ENCODE data around the gene TSPAN5.
"Not testable (repeated sequence)": the region's sequence is repeated elsewhere in the genome, so short reads cannot be mapped to it uniquely, and the experiment has no call there.

The TSPAN5 gene

DNA sequence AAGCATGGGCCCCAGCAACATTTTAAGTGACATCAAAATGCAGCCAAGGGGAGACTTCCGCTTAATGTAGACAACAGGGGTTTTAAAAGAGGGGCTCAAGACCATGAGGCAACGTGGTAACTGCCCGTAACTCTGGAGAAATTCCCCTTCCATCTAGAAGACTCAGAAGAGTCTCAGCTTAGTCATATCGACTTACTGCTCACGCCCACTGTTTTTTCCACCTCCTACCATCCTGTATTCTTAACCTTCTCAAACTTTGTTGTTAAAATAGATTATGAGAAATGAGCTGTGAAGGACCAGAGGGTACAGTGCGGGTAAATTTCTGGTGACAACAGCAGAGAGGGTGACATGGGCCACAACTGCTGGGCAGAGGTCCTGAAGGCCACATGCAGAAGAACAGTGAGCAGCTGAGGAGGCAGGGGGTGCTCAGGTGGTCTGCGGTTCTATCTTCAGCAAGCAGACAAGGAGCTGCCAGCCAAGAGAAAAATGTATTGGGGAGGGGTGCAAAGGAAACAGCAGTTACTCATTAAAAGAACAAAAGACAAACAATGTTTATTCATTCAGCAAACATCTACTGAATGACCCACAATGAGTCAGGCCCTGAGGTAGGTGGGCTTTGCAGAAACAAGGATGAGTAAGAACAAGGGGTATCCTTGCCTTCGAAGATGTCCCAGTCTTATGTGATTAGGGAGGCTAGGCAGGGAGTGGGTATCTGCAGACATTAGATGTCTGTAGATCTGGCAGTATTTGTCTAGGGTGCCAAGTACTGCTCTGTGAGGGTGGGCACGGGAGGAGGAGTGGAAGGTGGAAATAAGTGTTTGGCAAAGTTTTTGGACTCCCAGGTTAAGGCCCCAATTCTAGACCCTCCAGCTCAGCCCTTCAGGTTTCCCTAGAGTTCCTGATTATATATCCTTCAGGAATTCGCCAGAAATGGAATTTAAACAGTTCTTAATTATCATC, 175.3 kb downstream of the TSPAN5 start:
- DNase-seq: no peak

DNA sequence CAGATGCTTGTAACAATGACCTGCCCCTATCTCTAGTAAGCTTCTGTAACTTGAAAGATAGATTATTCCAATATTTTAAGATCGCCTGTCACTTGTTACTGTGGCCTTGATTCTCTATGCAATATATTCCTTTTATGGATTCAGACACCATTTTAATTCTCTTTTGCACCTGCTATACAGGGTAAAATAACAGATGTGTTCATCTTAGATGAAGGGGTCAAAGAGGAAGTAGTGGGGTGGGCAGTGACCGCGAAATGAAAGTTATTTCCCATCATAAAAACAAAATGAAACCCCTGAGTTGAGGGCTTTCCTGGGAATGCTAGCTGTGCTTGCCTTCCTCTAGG, 175.9 kb downstream of the TSPAN5 start:
- no peak for DNase-seq

DNA sequence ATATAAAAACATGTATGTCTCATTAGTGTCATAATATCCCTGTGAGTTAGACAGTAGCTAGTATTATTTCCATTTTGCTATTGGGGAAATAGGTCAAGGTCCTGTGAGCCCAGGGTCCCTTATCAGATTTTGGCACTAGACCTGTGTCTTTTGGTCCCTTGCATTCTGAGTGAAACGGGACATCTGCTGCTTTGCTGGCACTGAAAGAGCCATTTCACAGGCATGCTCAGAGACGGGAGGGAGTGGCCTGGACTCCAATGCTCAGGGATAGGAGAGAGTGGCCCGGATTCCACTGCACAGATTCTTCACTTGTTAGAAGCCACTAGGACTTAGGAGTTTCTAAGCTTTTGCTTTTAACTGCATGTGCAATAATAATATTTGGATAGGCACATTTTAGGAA, 177.2 kb downstream of the TSPAN5 start:
- DNase-seq: peak; percentile 35

DNA sequence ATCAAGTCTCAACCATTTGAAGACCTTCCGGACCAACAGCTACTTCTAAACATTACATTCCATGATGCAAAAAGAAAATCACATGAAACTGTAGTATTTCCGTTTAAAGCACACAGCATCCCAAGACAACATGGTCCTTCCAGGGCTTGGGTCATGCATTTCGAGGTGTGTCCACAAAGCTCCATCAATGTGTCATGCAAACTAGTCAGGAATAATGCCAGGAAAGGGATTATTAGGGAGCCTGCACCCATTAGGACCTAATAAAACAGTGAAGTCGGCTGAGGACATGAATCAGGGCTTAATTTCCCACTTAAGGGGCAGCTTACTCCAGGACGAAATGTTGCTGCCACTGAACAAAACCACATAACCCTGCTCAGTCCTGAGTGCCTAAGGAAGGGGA, 177.9 kb downstream of the TSPAN5 start:
- DNase-seq: peak; percentile 58

DNA sequence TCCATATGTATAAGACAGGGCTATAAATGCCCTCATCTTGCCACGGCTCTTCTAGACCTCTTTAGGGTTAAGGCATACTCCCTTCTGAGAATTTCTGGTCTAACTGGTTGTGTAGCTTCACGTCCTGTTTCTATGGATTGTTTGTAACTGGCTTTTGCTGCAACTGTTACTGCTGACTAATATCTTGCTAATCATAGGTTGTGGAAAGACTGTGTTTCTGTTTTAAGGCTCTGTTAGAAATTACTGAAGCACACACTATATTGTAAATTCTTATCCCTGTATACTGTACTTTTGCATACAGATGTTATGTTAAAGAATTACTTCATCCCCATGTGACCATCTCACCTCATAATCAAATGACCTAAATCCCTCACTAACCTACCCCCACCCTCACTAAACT, 178.8 kb downstream of the TSPAN5 start:
- not testable (repeated sequence) for DNase-seq

DNA sequence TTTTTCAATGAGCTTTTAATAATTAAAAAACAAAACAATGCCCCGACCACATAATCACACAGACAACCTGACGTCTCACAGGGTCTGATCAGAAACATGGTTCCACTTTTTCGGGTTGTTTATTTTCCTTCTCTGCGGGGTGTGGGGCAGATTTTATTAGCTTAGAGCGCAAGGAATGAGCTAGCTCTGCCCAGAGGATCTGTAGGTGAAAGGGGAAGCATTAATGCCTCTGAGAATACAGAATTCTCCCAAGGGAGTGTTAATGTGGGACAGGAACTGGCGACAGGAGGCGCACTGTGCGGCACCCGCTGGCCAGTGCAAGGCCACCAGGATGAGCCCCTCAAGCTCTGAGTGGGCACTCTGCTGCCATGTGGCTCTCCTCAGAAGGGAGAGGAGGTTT, 181.5 kb downstream of the TSPAN5 start:
- no peak for DNase-seq

DNA sequence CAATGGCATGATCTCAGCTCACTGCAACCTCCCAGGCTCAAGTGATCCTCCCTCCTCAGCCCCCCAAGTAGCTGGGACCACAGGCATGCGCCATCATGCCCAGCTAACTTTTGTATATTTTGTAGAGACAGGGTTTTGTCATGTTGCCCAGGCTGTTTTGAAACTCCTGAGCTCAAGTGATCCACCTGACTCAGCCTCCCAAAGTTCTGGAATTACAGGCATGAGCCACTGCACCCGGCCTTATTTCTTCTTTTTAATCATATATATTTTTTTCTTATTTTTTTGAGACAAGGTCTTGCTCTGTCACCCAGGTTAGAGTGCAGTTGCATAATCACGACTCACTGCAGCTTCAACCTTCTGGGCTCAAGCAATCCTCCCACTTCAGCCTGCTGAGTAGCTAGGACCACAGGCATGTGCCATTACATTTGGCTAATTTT, 184.0 kb downstream of the TSPAN5 start:
- DNase-seq: no peak

DNA sequence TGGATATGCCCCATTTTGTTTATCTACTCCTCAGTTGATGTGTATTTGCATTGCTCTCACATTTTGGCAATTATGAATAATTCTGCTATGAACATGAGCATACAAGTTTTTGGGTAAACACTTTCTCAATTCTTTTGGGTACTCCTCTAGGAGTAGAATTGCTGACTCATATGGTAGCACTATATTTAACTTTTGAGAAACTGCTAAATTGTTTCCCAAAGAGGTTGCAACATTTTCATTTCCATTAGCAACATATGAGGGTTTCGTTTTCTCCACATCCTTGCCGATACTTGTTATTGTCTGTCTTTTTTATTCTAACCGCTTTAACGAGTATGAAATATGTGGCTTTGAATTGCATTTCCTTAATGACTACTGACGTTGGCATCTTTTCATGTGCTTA, 185.4 kb downstream of the TSPAN5 start:
- DNase-seq: no peak

DNA sequence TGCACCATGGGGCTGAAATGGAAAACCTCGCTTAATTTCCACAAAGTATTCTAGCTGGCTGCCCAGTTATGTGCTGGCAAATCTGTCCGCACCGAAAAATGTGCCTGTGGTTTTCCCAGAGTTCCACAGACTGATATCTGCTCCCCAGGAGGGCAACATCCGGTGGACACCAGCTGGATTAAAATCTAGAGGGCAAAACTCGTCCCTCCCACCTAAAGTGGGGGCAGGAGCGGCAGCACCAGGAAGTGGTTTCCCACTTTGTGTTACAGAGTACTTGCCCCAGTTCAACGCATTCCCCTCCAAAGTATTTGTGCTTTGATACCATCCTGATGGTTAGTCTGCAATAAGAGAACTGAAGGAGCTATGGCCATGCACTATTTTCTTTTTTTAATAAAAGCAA, 187.6 kb downstream of the TSPAN5 start:
- no peak for DNase-seq

DNA sequence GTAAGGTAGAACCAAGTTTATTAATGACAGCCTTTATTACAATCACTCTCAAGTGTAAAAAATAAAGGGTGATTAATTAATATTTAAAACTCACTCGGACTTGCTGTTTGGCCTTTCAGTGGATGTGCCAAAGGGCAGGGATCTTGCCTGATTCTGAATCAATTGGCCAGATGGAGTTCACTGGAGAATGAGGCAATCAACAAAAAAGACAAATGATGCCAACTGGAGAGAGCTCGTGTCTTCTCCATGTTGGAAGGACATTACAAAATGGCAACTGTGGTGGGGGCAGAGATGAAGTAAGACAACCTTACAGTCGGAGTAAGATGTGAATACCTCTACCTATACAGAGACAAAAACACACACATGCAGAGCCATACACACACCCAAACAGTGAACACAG, 188.0 kb downstream of the TSPAN5 start:
- no peak for DNase-seq

DNA sequence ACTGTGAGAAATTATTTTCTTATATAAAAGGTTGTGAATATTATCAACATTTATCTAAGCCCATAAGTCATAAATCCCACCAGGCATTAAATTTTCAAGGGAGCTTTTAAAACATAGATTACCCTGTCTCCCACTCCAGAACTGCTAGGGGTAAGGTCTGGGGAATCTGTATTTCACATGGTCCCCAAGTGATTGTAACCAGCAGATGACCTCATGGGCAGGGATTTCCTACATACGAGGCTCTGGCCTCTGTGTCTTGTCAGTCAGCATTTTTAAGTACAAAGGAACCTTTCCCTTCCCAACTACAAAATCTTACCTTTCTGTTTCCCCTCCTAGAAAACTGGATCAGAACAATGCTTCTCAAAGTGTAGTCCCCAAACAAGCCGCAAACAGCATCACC, 188.6 kb downstream of the TSPAN5 start:
- DNase-seq: peak; percentile 2

DNA sequence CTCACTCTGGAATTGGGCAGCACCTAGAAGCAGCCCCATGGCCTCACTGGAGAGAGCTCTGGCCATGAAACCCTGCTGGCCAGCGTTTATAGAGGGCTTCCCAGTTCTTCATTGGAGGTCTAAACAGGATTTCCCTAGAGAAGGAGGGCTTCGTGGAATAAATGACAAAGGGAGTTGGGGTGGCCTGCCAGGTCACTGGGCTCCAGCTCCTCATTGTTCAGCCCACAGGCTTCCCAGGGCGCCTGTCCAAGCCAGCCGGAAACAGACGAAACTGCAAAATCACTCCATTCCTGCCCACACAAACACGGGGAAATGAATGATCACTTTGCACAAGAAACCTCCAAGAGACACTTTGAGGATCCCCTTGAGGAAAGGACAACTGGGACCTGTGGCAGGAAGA, 189.7 kb downstream of the TSPAN5 start:
- no peak for DNase-seq

DNA sequence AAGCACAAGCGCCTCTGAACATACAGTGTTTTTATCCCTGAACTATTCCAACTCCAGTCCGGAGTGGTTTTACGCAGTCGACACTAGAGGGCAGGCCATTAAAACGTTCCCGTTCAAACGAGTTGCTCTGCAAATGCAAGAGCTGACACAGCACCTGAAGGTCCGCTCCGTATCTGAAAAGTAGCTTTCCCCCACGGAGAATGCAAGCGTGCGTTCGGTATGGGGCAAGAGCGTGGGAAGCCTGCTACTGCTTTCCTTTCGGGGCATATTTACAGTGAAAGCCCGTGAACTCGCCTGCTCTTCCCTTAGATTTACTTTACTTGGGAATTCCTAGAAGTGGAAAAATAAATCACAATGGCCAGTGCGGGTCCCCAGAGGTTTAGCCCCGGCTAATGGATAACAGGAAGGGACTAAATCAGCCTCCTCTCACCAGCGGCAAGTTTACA, 190.8 kb downstream of the TSPAN5 start:
- peak; percentile 86 for DNase-seq

DNA sequence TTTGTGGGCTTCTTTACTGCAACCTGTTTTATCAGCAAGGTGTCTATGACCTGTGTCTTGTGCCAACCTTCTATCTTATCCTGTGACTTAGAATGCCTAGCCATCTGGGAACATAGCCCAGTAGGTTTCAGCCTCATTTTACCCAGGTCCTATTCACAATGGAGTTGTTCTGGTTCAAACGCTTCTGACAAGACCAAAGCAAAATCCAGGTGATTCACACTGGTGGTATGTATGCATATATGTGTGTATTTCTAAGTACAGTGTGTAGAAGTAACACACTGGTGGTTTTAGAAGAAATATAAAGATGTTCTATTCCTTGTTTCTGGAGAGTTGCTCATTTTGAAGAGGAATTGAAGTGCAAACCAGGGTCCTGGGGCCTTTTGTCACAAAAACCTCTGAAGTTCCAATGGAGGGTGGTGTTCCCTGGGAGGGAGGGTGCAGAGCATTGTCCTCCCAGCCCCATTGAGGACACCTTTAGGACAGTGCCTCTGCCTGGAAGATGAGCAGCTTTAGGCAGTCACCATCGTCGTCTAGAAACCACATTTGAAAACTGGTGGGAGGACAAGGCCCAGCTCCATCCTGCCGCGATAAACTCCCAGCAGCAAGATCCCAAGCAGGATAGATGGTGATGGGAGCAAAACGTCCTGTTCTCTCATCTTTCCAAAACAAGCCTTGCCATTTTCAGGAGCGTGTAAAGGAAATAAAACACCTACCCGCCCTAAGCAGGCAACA, 191.4 kb downstream of the TSPAN5 start:
- no peak for DNase-seq

DNA sequence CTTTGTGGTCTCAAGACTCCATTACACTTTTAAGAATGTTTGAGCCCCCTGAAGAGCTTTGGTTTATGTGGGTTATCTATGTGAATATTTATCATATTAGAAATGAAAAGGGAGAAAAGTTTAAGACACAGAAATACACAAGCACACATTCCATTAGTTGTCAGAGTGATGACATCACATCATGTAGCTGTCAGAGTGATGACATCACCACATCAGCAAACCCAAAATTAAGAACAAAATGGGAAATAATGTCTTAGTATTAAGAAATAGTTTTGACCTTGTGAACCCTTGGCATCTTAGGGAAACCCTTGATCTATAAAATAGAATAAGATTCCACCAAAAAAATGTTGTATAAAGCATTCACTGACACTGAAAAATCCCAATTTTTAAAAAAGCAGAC, 195.9 kb downstream of the TSPAN5 start:
- DNase-seq: no peak

DNA sequence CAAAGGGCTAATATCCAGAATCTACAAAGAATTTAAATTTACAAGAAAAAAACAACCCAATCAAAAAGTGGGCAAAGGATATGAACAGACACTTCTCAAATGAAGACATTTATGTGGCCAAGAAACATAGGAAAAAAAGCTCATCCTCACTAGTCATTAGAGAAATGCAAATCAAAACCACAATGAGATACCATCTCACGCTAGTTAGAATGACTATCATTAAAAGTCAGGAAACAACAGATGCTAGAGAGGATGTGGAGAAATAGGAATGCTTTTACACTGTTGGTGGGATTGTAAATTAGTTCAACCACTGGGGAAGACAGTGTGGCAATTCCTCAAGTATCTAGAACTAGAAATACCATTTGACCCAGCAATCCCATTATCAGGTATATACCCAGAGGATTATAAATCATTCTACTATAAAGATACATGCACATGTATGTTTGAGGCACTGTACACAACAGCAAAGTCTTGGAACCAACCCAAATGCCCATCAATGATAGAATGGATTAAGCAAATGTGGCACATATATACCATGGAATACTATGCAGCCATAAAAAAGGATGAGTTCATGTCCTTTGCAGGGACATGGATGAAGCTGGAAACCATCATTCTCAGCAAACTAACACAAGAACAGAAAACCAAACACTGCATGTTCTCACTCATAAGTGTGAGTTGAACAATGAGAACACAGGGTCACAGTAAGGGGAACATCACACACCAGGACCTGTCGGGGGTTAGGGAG, 197.1 kb downstream of the TSPAN5 start:
- not testable (repeated sequence) for DNase-seq

DNA sequence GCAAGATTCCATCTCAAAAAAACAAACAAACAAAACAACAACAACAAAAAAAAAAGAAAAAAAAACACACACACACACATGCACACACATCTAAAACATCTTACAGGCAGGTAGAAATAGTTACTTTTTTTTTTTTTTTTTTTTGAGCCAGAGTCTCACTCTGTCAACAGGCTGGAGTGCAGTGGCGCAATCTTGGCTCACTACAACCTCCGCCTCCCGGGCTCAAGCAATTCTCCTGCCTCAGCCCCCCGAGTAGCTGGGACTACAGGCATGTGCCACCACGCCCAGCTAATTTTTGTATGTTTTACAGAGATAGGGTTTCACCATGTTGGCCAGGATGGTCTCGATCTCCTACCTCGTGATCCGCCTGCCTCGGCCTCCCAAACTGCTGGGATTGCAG, 201.0 kb downstream of the TSPAN5 start:
- DNase-seq: not testable (repeated sequence)

DNA sequence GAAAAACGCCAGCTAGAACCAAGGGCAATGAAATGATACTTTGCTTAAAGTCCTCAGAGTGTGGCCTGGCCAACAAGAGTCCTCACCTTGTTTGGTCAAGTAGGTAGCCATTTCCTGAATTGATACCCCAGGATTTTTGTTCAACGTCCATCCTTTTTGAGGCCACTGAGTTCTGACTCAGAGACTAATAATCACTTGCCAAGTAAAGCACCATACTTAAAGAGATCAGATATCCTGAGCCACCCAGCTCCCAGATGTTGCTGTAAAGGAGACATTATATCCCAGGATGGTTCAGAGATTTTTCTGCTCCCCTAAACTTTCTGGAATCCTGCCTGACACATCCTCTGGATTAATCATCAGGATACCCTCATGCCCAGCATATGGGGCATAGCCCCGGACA, 206.3 kb downstream of the TSPAN5 start:
- no peak for DNase-seq

DNA sequence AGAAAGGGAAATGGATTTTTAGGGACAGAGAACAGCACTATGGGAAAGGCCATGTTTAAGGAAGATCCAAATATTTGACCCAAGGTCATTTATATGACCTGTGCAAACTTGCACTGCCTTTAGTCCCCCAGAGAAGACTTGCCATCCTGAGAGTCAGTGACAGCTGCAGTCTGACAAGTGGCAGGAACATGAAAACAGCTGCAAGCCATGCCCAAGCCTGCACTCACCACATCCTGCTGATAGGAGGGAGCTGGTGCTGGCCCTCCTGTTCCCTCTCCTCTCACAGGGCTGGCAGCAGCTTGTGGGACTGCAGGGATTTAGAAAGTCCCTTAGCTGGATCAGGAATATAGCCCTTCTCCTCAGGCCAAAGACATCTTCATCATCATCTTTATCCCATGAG, 209.5 kb downstream of the TSPAN5 start:
- no peak for DNase-seq

DNA sequence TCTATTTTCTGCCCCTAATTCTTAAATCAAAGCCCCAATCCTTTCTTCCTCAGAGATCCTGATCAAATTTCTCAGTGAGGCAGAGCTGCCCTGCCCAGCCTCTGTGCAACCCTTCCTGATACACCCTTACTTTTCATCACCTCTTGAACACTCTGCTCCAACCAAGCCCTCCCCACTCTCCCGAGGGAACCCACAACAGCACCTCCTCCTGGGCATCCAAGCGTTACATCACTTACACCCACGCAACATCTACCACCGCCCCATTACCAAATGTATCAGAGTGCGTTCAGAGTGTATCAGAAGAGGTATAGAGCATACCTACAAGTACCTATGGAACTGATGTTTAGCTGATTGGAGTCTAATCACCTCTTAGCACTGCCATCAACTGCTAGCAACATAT, 210.8 kb downstream of the TSPAN5 start:
- no peak for DNase-seq

DNA sequence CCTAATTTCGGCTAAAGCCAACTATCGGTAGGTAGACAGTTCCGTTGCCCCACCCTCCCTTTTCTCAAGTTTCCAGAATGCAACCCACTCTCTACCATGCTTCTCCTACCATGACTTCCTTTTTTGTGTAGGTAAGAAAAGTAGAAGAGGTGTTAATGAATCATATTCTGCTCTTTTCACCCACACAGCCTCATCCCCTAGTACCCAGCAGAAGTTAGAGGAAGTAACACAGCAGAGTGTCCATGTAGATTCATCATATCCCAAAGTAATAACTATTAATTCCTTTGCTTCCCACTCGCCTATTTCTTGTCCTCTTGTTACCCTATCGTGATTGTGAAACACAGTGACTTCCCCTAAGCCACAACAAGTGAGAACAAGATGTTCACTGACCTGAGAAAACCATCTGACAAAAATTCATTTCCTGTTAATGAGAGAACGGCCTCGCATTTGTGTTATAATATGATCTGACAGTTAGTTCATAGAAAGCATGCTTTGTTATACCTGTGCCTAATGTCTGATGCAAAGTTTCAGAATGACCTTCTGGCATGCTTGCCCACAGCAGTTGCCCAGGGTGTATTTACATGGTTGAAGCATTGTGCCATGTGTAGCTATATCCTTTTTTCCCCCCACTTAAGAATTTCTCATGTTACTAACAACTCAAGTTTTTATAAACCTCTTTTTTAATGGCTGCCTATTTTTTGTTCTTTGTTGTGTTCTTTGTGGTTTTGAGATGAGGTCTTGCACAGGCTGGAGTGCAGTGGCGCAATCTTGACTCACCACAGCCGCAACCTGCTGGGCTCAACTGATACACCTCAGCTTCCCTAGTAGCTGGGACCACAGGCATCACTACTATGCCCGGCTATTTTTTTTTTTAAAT, 211.7 kb downstream of the TSPAN5 start:
- no peak for DNase-seq

DNA sequence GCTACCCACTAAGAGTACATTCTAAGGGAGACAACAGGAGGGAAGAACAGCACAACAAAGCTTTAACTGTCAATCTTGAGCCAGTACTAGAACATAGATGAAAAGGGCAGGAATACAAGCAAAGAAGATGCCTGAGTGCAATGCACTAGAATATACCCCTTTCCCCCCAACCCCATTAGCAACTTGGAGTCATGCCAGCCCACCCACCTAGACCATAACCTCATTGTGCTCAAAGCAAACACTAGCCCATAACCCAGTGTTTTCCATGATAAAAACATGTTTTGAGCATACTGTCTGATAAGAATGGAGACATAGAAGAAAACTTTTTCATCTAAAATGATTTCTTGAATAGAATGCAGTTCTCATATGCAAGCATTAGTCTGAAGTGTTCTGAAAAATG, 214.0 kb downstream of the TSPAN5 start:
- DNase-seq: no peak
